ENCODE data around the gene ILDR2. TPM values are rescaled to one million over a fixed set of nuclear protein-coding genes. Genes with fewer than 3 reads are reported as not detected.

The ILDR2 gene
- total RNA-seq, 4 donors from 2014 or later, result 0.04 to 0.57 (median 0.21) TPM; not detected in 1

GRCh38 chr1:166905900-166906299 is 69.4 kb downstream of the ILDR2 start:
- no peaks in the 10 kb centered on the region for H3K36me3 ChIP-seq
- H3K9me3 ChIP-seq, result no peaks in the 10 kb centered on the region
- no peak for TF ChIP-seq CTCF (IDR thresholded peaks at IDR 0.05)
- no peak for TF ChIP-seq POLR2A (IDR thresholded peaks at IDR 0.05)
- H3K4me1 ChIP-seq, result peaks cover 0 to 25% (median 0%) of the 10 kb centered on the region in 3 donors
- no peak overlapping the region for H3K4me3 ChIP-seq
- peak overlapping the region in 2 of 4 donors; percentile 36 to 71 for H3K27ac ChIP-seq
- intact Hi-C loops (cut with DNase I), result loop anchor here (5.0 kb wide), 1 partner anchor 151 kb away; no protein-coding TSS in a partner anchor
- no peak for DNase-seq
- 34 to 60% methylated on average over 3 of the region's 3 CpGs for WGBS, 2 donors
- no peaks in the 10 kb centered on the region for H3K27me3 ChIP-seq

GRCh38 chr1:166905136-166905535 is 70.2 kb downstream of the ILDR2 start:
- H3K4me3 ChIP-seq, result no peak overlapping the region
- no peaks in the 10 kb centered on the region for H3K9me3 ChIP-seq
- peak overlapping the region in 2 of 4 donors; percentile 36 to 71 for H3K27ac ChIP-seq
- peaks cover 0 to 19% (median 0%) of the 10 kb centered on the region in 3 donors for H3K4me1 ChIP-seq
- no peaks in the 10 kb centered on the region for H3K27me3 ChIP-seq
- no peaks in the 10 kb centered on the region for H3K36me3 ChIP-seq
- intact Hi-C loops (cut with DNase I), result loop anchor here (5.0 kb wide), 1 partner anchor 152 kb away; no protein-coding TSS in a partner anchor
- WGBS, 2 donors, result 50 to 69% methylated on average over 2 of the region's 2 CpGs
- TF ChIP-seq CTCF (IDR thresholded peaks at IDR 0.05), result no peak
- no peak for TF ChIP-seq POLR2A (IDR thresholded peaks at IDR 0.05)
- no peak for DNase-seq

DNA sequence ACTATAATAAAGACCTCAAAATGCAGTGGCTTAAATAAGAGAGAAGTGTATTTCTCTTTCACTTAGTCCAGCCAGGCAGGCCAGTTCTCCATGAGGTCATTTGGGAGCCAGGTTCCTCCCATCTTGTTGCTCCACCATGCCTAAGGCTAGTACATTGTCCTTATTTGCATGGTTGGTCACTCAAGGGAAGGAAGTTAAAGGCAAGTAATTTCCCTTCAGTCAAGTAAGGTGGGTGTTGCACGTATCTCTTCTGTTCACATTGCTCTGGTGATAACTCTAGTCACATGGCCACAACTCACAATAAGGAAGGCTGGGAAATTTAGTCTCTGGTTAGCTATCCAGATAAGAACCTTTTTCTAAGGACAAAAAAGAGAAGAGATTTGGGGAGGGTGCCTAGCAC is 72.1 kb downstream of the ILDR2 start:
- H3K9me3 ChIP-seq, result no peaks in the 10 kb centered on the region
- peak overlapping the region in 2 of 4 donors; percentile 56 to 70 for H3K27ac ChIP-seq
- no peak for DNase-seq
- H3K4me3 ChIP-seq, result no peak overlapping the region
- peaks cover 0 to 19% (median 0%) of the 10 kb centered on the region in 3 donors for H3K4me1 ChIP-seq
- no peak for TF ChIP-seq POLR2A (IDR thresholded peaks at IDR 0.05)
- no peaks in the 10 kb centered on the region for H3K36me3 ChIP-seq
- intact Hi-C loops (cut with DNase I), result no loop called here
- no peaks in the 10 kb centered on the region for H3K27me3 ChIP-seq
- WGBS, 2 donors, result 33 to 63% methylated on average over 1 of the region's 1 CpG

- Histone ChIP-seq H3K27ac (peak overlapping the region in 3 of 4 donors; percentile 56 to 71 (median 58)), H3K36me3 (no peaks in the 10 kb centered on the region), H3K4me1 (peaks cover 0 to 19% (median 0%) of the 10 kb centered on the region in 3 donors), H3K4me3 (no peak overlapping the region), H3K9me3 (no peaks in the 10 kb centered on the region), H3K27me3 (no peaks in the 10 kb centered on the region)
- TF ChIP-seq CTCF (IDR thresholded peaks at IDR 0.05) (no peak), POLR2A (IDR thresholded peaks at IDR 0.05) (no peak)
- no peak for DNase-seq
- 21 to 26% methylated on average over 1 of the region's 1 CpG for WGBS, 2 donors
- intact Hi-C loops (cut with DNase I), result no loop called here
Measured at GRCh38 chr1:166902279-166902678, 73.1 kb downstream of the ILDR2 start.

DNA sequence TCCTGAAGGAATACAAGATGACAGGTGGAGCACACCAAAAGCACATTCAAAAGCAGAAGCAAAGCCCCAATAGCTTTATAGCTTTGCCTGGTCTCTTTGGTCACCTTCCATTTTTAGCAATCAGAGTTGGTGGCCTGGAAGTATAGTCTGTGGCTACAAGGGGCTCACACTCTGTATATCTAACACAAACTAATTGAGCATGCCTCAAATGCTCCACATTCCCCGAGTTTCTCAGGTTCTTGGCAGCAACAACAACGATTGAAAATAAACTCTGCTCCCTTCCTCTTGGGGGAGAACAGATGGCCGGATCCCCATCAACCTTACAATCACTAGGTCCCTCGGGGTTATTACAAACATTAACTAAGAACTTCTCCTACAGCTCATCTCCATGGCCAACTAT is 74.4 kb downstream of the ILDR2 start:
- DNase-seq, result no peak
- Histone ChIP-seq H3K9me3 (no peaks in the 10 kb centered on the region), H3K27me3 (no peaks in the 10 kb centered on the region), H3K27ac (no peak overlapping the region), H3K4me3 (no peak overlapping the region), H3K4me1 (peaks cover 0 to 19% (median 0%) of the 10 kb centered on the region in 3 donors), H3K36me3 (no peaks in the 10 kb centered on the region)
- TF ChIP-seq CTCF (IDR thresholded peaks at IDR 0.05), result no peak
- TF ChIP-seq POLR2A (IDR thresholded peaks at IDR 0.05), result no peak
- intact Hi-C loops (cut with DNase I), result no loop called here
- WGBS, 2 donors, result 41 to 53% methylated on average over 4 of the region's 4 CpGs

DNA sequence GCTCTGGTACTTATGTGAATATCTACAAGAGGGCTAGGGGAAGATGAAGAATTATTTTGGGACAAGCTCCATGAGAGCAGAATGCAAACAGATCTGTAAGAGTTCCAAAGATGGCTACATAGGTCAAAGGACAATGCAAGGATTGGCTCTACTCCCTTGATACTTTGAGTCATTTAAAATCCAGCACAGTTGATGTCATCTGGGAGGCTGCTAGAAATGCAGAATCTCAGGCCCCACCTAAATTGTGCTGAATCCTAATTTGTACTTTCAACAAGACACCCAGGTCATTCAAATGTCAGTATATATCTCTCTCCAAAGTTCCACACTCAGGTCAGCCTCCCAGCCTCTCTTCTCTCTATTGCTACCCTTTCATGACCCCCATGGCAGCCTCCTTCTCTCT is 75.6 kb downstream of the ILDR2 start:
- intact Hi-C loops (cut with DNase I), result no loop called here
- no peak for TF ChIP-seq CTCF (IDR thresholded peaks at IDR 0.05)
- no peak for TF ChIP-seq POLR2A (IDR thresholded peaks at IDR 0.05)
- Histone ChIP-seq H3K9me3 (no peaks in the 10 kb centered on the region), H3K4me3 (no peak overlapping the region), H3K4me1 (peaks cover 0 to 12% (median 0%) of the 10 kb centered on the region in 3 donors), H3K27ac (no peak overlapping the region), H3K36me3 (no peaks in the 10 kb centered on the region), H3K27me3 (peaks cover 0 to 3% (median 0%) of the 10 kb centered on the region in 4 donors)
- DNase-seq, result no peak

All from esophagus squamous epithelium (tissue), 5 donors.